GM12878 (cell line): ENCODE results near the gene LSMEM2. TPM values are rescaled to one million over a fixed set of nuclear protein-coding genes. Genes with fewer than 3 reads are reported as not detected.

Experiments
- ATAC-seq: fragments of 200-7000 bp; cut with Tn5 transposase; 3 replicates; pipeline ENCODE4 v1.9.1; 2020; ENCODE audit warnings: mild to moderate bottlenecking, moderate library complexity
- BruUV-seq: library from RNA; stranded (reverse); fragments of 400-500 nt; replicated peaks from 2 replicates; lab custom pipeline; 2021; lab: Mats Ljungman, UMichigan
- CTCF ChIA-PET: fragments of 300-600 bp; sonication (Branson Sonifier 250); formaldehyde crosslinking; extraction: SDS; loops from one replicate; lab custom pipeline; 2021; ENCODE audit warnings: inconsistent platforms; lab: Yijun Ruan, JAX
- POLR2A ChIA-PET: fragments of 350-600 bp; formaldehyde crosslinking; extraction: SDS; loops from one replicate; lab custom pipeline; 2021; ENCODE audit warnings: inconsistent platforms; lab: Charles Lee
- RAD21 ChIA-PET: fragments of 300-600 bp; sonication (Branson Sonifier 250); formaldehyde crosslinking; loops from one replicate; lab custom pipeline; 2023; ENCODE audit warnings: antibody characterized with exemption; ENCODE audit not compliant: unreplicated experiment; lab: Charles Lee
- SMC1A ChIA-PET: fragments of 300-600 bp; sonication (Branson Sonifier 250); formaldehyde crosslinking; loops from one replicate; lab custom pipeline; 2023; ENCODE audit not compliant: unreplicated experiment, uncharacterized antibody; lab: Charles Lee
- DNase-seq: peaks from one replicate; pipeline ENCODE4 v3.0.0-alpha.2; 2011; ENCODE audit warnings: low read depth, low spot score
- FAIRE-seq: peaks from 3 replicates; lab custom pipeline; 2011; peaks lifted over from hg19 to GRCh38; lab: Jason Lieb, UNC
- H2AFZ ChIP-seq: 2 replicates; pipeline ENCODE4 v1.6.0; 2011; ENCODE audit warnings: low read depth, low read length, control low read depth; ENCODE audit not compliant: control insufficient read depth
- H3K27ac ChIP-seq: 2 replicates; pipeline ENCODE4 v1.5.1; 2011; ENCODE audit warnings: control low read depth; ENCODE audit not compliant: control insufficient read depth, insufficient read depth
- H3K27me3 ChIP-seq, 2 experiments: replicated peaks in 1 of 2; 2 replicates each; pipeline versions ENCODE4 v1.6.0 to v1.6.1; 2011; ENCODE audit warnings: low read length in 1 of 2; ENCODE audit not compliant: control insufficient read depth in 2 of 2, insufficient read depth in 2 of 2
- H3K36me3 ChIP-seq, 2 experiments: 2 replicates each; pipeline ENCODE4 v1.5.1; 2011; ENCODE audit warnings: low read length in 1 of 2; ENCODE audit not compliant: control insufficient read depth in 2 of 2, insufficient read depth in 2 of 2
- H3K4me1 ChIP-seq: 2 replicates; pipeline ENCODE4 v1.6.1; 2011; ENCODE audit warnings: mild to moderate bottlenecking, low read length, moderate library complexity, mixed read lengths; ENCODE audit not compliant: control insufficient read depth, insufficient read depth
- H3K4me2 ChIP-seq: 2 replicates; pipeline ENCODE4 v1.6.0; 2011; ENCODE audit warnings: control low read depth; ENCODE audit not compliant: control insufficient read depth, insufficient read depth
- H3K4me3 ChIP-seq: fragments of 200-600 bp; sonication (generic); 2 replicates; pipeline ENCODE4 v1.5.1; 2016
- H3K79me2 ChIP-seq: 2 replicates; pipeline ENCODE4 v1.6.0; 2011; ENCODE audit warnings: low read length; ENCODE audit not compliant: control insufficient read depth, insufficient read depth
- H3K9ac ChIP-seq: 2 replicates; pipeline ENCODE4 v1.8.0; 2011; ENCODE audit warnings: low read length, control low read depth, mixed read lengths; ENCODE audit not compliant: control insufficient read depth, insufficient read depth
- H3K9me3 ChIP-seq: replicated peaks from 3 replicates; pipeline ENCODE4 v1.5.1; 2011; ENCODE audit warnings: mild to moderate bottlenecking, low read length; ENCODE audit not compliant: control insufficient read depth, insufficient read depth
- H4K20me1 ChIP-seq: 2 replicates; pipeline ENCODE4 v1.6.0; 2011; ENCODE audit not compliant: control insufficient read depth, insufficient read depth
- FOXM1 ChIP-seq: IDR thresholded peaks from 2 replicates; pipeline ENCODE4 v1.6.1; 2012; ENCODE audit warnings: low read depth, mild to moderate bottlenecking, inconsistent platforms, low read length, moderate library complexity
- HDAC6 ChIP-seq: fragments of 200-600 bp; sonication (generic); IDR thresholded peaks from one replicate; pipeline ENCODE4 v1.8.0; 2017; ENCODE audit warnings: antibody characterized with exemption; ENCODE audit not compliant: unreplicated experiment
- PAX5 ChIP-seq: IDR thresholded peaks from 2 replicates; pipeline ENCODE4 v1.6.1; 2011; ENCODE audit warnings: low read depth, low read length, borderline replicate concordance
- POU2F2 ChIP-seq: IDR thresholded peaks from 3 replicates; pipeline ENCODE4 v1.6.1; 2011; ENCODE audit warnings: low read depth, mild to moderate bottlenecking, low read length, borderline replicate concordance
- SMAD5 ChIP-seq: IDR thresholded peaks from 2 replicates; pipeline ENCODE4 v1.6.1; 2016; ENCODE audit warnings: antibody characterized with exemption, low read depth
- SRF ChIP-seq, 2 experiments: IDR thresholded peaks; 2 replicates each; pipeline ENCODE4 v1.6.1; 2011; ENCODE audit warnings: low read depth in 2 of 2, low read length in 2 of 2, mild to moderate bottlenecking in 1 of 2, moderate library complexity in 1 of 2
- WGBS: methylation state at CpG from one replicate; pipeline ENCODE4 v1.1.6; 2016; ENCODE audit warnings: low lambda C conversion rate; ENCODE audit not compliant: insufficient replicate concordance, insufficient coverage; ENCODE audit errors: missing lambda C conversion rate; 5-methylcytosine and 5-hydroxymethylcytosine counted together
- in situ Hi-C: fragments of 300-500 bp; cut with MboI; formaldehyde crosslinking; loops from 9 replicates; pipeline ENCODE4 v1.14.3; 2018; ENCODE audit warnings: mixed read lengths
- intact Hi-C: fragments of 100-400 bp; cut with micrococcal nuclease; formaldehyde crosslinking; loops from one replicate; pipeline ENCODE4 v1.14.2; 2022; ENCODE audit not compliant: unreplicated experiment
- polyA plus RNA-seq, 11 experiments: library from polyadenylated mRNA; depleted of rRNA in 4 of 11; unstranded in 6 of 11; stranded (reverse) in 5 of 11; fragments of >200 nt; fragmentation: Nextera tagmentation in 4 of 11; fragmentation: Illumina TruSeq in 1 of 11; extraction: Ambion mirVana in 4 of 11; extraction: Trizol in 1 of 11; gene quantifications; 1 replicate in 1 of 11; 2 replicates in 10 of 11; pipeline versions ENCODE4 v1.2.1 to v1.2.3, GENCODE V29; 2011 to 2016; ENCODE audit warnings: inconsistent platforms in 2 of 11, missing spikeins in 2 of 11, low read depth in 1 of 11
- total RNA-seq, 4 experiments: library from RNA; depleted of rRNA in 3 of 4; stranded (reverse); fragments of >200 nt in 3 of 4; fragmentation: Illumina TruSeq in 1 of 4; extraction: Trizol in 1 of 4; gene quantifications; 2 replicates each; pipeline versions ENCODE4 v1.2.1 to v1.2.3, GENCODE V29; 2013 to 2021
- TF ChIP-seq, protein P1 (sequence below): IDR thresholded peaks from 2 replicates; pipeline ENCODE4 v1.6.1; 2012; ENCODE audit warnings: low read depth, low read length, improper control_type of control experiment
- TF ChIP-seq, protein P2 (sequence below): IDR thresholded peaks from 2 replicates; pipeline ENCODE4 v1.6.1; 2011; ENCODE audit warnings: mild to moderate bottlenecking, low read depth, low read length, moderate library complexity; ENCODE audit not compliant: insufficient replicate concordance
- TF ChIP-seq, protein P3 (sequence below): fragments of 450-650 bp; IDR thresholded peaks from 2 replicates; pipeline ENCODE4 v1.6.1; 2017; ENCODE audit warnings: borderline replicate concordance

The LSMEM2 gene
- total and polyA plus RNA-seq, 10 of the 15 experiments (the other 5 are each of a cell fraction or from before 2014, with no cell fraction given): 0.17 TPM; not detected in 9

DNA sequence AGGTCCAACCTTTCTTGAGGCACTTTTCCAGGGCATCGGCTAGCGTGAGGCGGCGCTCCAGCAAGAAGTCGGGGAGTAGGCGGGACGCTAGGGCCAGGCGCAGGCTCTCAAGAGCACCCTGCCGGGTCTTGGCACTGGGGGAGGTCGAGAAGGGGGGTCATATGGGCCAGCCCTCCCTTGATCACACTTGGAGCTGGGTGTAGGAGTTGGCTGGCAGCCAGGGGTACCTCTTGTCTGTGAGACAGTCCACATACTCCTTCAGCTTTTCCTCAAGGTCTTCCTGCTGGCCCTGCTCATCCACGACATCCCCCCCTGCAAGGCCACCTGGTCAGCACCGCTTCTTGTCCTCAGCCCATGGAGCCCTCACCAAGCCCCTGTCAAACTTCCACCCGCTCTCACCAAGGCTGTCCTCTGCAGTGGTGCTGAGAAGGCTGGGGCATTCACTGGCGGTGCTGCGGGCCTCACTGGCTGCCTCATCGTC lies 11.3 kb downstream of the LSMEM2 start:
- ChIA-PET SMC1A (interaction anchor here (0.7 kb wide), 1 partner anchor 259 kb away, joined by 3 read pairs; no protein-coding TSS in a partner anchor), POLR2A (interaction anchor here (0.5 to 0.6 kb wide), 2 partner anchors 9 to 1739 kb away, joined by 3 to 5 read pairs; no protein-coding TSS in a partner anchor), CTCF (no interaction called here), RAD21 (no interaction called here)
- Histone ChIP-seq H3K79me2 (peaks cover 21% of the 10 kb centered on the region), H3K4me1 (peaks cover 3% of the 10 kb centered on the region; the same call in 1 of the 2 replicates), H3K27me3 (no peaks in the 10 kb centered on the region), H3K36me3 (peaks cover 0 to 28% of the 10 kb centered on the region in 2 experiments; a peak in 3 of 4 replicates), H2AFZ (no peak overlapping the region), H4K20me1 (no peaks in the 10 kb centered on the region), H3K4me3 (peak overlapping the region; percentile 97; the same call in 1 of the 2 replicates), H3K9ac (no peak overlapping the region), H3K4me2 (peak overlapping the region; percentile 53; the same call in 1 of the 2 replicates), H3K9me3 (no peaks in the 10 kb centered on the region), H3K27ac (no peak overlapping the region)
- FAIRE-seq (no peak), DNase-seq (no peak), ATAC-seq (no peak)
- BruUV-seq: no TSS peak
- TF ChIP-seq POU2F2: no peak
- 87% methylated on average over 16 of the region's 16 CpGs for WGBS
- intact Hi-C loops: no loop called here
- in situ Hi-C loops: no loop called here

DNA sequence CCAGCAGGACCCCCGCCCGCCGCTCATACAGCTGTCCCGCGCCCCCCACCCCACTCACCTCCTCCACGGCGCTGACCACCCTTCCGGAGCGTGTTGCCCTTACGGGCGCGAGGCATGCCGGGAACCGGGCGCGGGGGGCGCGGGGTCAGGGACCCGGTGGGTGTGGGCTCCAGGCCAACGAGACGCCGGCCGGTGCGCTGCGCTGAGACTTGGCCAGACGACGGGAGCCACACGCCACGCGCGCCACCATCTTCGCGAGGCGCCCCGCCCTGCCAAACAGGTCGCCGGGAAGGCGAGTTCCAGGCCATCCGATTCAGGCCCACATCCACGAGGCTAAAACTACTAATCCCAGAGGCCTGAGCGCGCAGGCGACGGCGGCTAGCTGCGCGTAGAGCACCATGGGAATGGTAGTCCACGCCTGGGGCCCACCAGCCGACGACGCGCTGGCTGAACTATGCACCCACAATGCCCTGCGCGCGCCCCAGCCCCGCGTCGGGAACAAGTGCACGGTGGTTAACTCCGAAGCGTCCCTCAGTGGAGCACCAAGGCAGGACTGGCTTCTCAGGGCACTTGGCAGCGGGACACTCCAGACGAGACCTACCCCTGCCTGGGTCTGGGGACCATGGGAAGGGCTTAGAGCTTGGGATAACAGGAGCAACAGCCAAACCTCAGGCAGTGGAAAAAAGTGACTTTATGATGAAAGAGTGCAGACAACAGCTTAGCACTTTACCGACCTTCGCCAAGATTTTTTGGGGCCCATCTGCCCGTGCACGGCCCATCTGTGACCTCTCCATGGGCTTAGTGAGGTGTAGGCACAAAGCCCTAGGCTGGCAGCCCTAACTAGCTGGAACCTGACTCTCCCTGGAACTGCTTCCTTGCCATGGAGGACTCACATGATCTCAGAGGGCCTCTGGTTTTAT lies 13.5 kb downstream of the LSMEM2 start, which contains the start of gene IFRD2:
TSS of gene IFRD2 (minus strand) at position 271 of the 920 bp plus-strand sequence. CDS start at position 116, 155 bp downstream.
- H3K79me2 ChIP-seq: peaks cover 21% of the 10 kb centered on the region
- peaks cover 0 to 26% of the 10 kb centered on the region in 2 experiments; a peak in 3 of 4 replicates for H3K36me3 ChIP-seq
- ChIA-PET POLR2A (interaction anchor here (0.6 to 2.1 kb wide), 7 partner anchors 9 to 59 kb away, joined by 3 to 11 read pairs (median 3); partner anchors contain the start of genes CYB561D2, GNAI2 and NPRL2), SMC1A (no interaction called here), CTCF (interaction anchor here (0.8 to 2.5 kb wide), 6 partner anchors 32 to 952 kb away, joined by 3 to 8 read pairs (median 4); no protein-coding TSS in a partner anchor), RAD21 (interaction anchor here (0.6 to 1.2 kb wide), 5 partner anchors 21 to 57 kb away, joined by 3 to 6 read pairs (median 3); partner anchors contain the start of gene GNAI2)
- in situ Hi-C loops (no loop called here), intact Hi-C loops (loop anchor here (1.0 kb wide), 1 partner anchor 56 kb away; the partner anchor contains the start of gene GNAI2)
- H4K20me1 ChIP-seq: no peaks in the 10 kb centered on the region
- ATAC-seq (peak; percentile 99), FAIRE-seq (peak; percentile 99), DNase-seq (peak; percentile 92)
- H2AFZ ChIP-seq: peak within 1 kb of the TSS; percentile 78
- H3K4me3 ChIP-seq: peak within 1 kb of the TSS; percentile 97
- peak within 1 kb of the TSS; percentile 83 for H3K9ac ChIP-seq
- TSS peak; percentile 94 for BruUV-seq
- H3K27ac ChIP-seq: peak within 1 kb of the TSS; percentile 66
- H3K4me2 ChIP-seq: peak within 1 kb of the TSS; percentile 89
- no peaks in the 10 kb centered on the region for H3K27me3 ChIP-seq
- H3K4me1 ChIP-seq: peaks cover 3% of the 10 kb centered on the region; the same call in 1 of the 2 replicates
- no peaks in the 10 kb centered on the region for H3K9me3 ChIP-seq
- 2% methylated on average over 45 of the region's 67 CpGs for WGBS
- TF ChIP-seq FOXM1 (no peak), HDAC6 (no peak), SMAD5 (peak; percentile 38; the same call in 1 of the 2 replicates), PAX5 (0 out of 2 replicates have a peak, but pooled peaks have one; percentile 49), SRF (IDR thresholded peaks at IDR 0.05; ENCODE audit: low read depth in 2 of 2, low read length in 2 of 2) (peak in 1 of 2 experiments; percentile 70; a peak in 3 of 4 replicates)
- TF ChIP-seq, protein P1, sequence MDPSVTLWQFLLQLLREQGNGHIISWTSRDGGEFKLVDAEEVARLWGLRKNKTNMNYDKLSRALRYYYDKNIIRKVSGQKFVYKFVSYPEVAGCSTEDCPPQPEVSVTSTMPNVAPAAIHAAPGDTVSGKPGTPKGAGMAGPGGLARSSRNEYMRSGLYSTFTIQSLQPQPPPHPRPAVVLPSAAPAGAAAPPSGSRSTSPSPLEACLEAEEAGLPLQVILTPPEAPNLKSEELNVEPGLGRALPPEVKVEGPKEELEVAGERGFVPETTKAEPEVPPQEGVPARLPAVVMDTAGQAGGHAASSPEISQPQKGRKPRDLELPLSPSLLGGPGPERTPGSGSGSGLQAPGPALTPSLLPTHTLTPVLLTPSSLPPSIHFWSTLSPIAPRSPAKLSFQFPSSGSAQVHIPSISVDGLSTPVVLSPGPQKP: peak; percentile 73; the same call in 1 of the 2 replicates
- TF ChIP-seq, protein P2, sequence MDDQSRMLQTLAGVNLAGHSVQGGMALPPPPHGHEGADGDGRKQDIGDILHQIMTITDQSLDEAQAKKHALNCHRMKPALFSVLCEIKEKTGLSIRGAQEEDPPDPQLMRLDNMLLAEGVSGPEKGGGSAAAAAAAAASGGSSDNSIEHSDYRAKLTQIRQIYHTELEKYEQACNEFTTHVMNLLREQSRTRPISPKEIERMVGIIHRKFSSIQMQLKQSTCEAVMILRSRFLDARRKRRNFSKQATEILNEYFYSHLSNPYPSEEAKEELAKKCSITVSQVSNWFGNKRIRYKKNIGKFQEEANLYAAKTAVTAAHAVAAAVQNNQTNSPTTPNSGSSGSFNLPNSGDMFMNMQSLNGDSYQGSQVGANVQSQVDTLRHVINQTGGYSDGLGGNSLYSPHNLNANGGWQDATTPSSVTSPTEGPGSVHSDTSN: no peak
- TF ChIP-seq, protein P3, sequence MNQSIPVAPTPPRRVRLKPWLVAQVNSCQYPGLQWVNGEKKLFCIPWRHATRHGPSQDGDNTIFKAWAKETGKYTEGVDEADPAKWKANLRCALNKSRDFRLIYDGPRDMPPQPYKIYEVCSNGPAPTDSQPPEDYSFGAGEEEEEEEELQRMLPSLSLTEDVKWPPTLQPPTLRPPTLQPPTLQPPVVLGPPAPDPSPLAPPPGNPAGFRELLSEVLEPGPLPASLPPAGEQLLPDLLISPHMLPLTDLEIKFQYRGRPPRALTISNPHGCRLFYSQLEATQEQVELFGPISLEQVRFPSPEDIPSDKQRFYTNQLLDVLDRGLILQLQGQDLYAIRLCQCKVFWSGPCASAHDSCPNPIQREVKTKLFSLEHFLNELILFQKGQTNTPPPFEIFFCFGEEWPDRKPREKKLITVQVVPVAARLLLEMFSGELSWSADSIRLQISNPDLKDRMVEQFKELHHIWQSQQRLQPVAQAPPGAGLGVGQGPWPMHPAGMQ: no peak
